ENCODE data around the gene FCHO1.
"Not testable (repeated sequence)": the region's sequence is repeated elsewhere in the genome, so short reads cannot be mapped to it uniquely, and the experiment has no call there.

The FCHO1 gene

DNA sequence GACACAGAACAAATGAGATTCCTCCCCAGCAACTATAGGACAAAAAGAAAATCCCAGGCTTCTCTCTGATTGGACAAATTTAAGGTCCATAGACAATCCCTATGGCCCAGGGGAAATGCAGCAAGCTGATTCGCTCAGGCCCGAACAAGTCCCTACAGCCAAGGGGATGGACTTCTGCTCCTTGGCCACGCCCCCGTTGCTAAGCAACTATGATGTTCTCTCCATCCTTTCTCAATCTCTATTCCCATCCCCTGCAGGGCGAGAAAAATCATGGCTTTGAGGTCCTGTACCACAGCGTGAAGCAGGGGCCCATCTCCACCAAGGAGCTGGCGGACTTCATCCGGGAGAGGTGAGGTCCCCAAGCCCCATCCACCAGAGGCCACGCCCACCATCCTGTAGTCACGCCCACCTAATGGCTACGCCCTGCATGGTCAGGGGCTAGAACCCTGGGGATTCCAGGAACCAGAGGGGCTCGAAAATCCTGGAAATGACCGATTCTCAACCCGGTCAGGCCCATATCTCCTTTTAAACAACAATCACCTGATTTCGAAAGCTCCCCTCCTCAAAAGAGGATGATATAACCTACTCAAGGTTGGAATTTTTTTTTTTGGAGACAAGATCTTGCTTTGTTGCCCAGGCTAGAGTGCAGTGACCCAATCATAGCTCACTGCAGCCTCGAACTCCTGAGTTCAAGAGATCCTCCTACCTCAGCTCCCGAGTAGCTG, 11.4 kb downstream of the FCHO1 start:
- DNase-seq (ENCODE audit: low spot score) = peak; percentile 67

DNA sequence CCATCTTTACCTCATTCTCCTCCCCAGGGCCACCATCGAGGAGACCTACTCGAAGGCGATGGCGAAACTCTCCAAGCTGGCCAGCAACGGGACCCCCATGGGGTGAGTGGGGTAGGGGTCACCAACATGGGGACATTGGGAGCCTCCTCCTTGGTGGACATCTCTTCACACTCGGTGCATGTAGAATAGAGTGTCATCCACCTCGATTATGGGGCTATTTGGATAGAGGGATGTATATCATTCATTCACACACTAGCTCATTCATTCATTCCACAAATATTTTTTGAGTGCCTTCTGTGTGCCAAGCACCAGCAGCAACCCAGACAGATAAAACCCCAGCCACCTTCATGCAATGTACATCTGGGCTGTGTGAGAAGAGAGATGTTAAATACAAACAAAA, 13.1 kb downstream of the FCHO1 start:
- no peak for DNase-seq (ENCODE audit: low spot score)

- DNase-seq (ENCODE audit: low spot score) = no peak
These were observed 13.9 kb downstream of the FCHO1 start for GRCh38 chr19:17765069-17765618.

- DNase-seq (ENCODE audit: low spot score) = peak; percentile 74
These were observed 15.4 kb downstream of the FCHO1 start for GRCh38 chr19:17766543-17767131.

DNA sequence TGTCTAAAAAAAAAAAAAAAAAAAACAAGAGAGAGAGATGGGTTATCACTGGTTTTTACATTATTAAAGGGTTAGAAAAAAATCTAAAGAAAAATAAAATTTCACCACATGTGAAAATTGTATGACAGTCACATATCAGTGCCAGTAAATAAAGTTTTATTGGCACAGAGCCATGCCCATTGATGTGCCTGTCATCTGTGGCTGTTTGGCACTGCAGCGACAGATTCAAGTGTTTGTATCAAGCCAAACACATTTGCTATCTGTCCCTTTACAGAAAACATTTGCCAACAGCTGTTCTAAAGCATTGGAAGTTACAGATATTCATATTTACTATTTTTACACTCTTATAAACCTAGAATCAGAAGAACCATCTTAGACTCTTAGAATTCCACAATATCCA, 16.3 kb downstream of the FCHO1 start:
- DNase-seq (ENCODE audit: low spot score) = no peak

GRCh38 chr19:17770613-17771012, 19.3 kb downstream of the FCHO1 start:
- DNase-seq (ENCODE audit: low spot score) = no peak

GRCh38 chr19:17772172-17772571, 20.9 kb downstream of the FCHO1 start:
- DNase-seq (ENCODE audit: low spot score) = no peak

GRCh38 chr19:17775245-17775927, 24.1 kb downstream of the FCHO1 start:
- DNase-seq (ENCODE audit: low spot score) = peak; percentile 53

DNA sequence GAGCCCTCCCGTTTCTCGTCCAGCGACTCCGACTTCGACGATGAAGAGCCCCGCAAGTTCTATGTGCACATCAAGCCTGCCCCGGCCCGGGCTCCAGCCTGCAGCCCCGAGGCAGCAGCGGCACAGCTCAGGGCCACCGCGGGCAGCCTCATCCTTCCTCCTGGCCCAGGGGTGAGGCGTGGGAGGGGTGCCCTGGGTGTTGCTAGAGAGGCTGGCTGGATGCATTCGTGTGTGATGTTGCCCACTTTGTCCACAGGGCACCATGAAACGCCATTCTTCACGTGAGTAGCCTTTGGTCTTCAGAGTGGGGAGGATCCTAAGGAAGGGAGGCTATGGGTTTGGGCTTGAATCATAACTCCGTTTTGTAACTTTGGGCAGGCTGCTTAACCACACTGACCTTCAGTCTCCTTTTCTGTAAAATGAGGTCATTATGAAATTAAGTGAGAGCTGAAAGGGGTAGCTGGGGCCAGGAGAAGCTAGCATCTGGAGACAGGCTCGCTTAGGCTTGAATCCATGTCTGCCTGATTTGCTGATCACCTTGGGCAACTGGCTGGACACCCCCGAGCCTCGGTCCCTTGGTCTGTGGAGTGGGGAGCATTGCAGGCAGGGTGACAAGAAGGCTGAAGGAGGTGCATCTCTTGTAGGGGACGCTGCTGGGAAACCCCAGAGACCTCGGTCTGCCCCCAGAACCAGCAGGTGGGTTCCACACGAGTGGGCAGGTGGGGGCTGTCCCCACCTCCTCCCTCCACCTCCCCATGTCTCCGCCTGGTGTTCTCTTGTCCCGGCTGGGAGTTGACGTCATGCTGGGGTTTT, 24.9 kb downstream of the FCHO1 start:
- no peak for DNase-seq (ENCODE audit: low spot score)

DNA sequence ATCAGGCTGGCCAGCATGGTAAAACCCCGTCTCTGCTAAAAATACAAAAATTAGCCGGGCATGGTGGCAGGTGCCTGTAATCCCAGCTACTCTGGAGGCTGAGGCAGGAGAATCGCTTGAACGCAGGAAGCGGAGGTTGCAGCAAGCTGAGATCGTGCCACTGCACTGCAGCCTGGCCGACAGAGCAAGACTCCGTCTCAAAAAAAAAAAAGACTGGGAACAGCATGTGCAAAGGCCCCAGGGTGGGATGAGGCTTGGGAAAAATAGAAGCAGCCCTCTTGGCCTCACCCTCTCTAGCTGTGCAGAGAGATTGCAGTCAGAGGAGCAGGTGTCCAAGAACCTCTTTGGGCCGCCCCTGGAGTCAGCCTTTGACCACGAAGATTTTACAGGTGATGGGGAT, 26.6 kb downstream of the FCHO1 start:
- DNase-seq (ENCODE audit: low spot score) = not testable (repeated sequence)

- peak; percentile 56 for DNase-seq (ENCODE audit: low spot score)
These were observed 27.1 kb downstream of the FCHO1 start for GRCh38 chr19:17778251-17778967.

GRCh38 chr19:17778968-17779929, 28.0 kb downstream of the FCHO1 start:
- DNase-seq (ENCODE audit: low spot score) = peak; percentile 26

DNA sequence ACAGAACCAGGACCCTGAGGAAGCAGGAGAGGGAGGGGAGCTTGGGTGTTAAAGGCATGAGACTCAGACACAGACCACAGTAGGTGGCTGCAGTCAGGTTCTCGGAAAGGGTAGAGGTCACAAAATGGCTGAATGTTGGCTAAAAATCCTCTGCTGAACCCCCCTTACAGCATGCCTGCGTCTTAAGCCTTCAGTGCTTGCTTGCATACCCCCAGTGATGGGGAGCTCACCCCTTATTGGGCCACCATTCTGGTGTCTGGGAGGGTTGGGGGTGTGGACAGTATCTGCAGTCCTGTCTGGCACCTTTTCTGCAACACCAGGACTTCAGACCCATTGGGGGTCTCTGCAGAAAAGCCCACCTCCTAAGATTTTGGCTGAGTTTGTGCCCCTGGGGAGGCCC, 29.5 kb downstream of the FCHO1 start:
- DNase-seq (ENCODE audit: low spot score) = no peak

DNA sequence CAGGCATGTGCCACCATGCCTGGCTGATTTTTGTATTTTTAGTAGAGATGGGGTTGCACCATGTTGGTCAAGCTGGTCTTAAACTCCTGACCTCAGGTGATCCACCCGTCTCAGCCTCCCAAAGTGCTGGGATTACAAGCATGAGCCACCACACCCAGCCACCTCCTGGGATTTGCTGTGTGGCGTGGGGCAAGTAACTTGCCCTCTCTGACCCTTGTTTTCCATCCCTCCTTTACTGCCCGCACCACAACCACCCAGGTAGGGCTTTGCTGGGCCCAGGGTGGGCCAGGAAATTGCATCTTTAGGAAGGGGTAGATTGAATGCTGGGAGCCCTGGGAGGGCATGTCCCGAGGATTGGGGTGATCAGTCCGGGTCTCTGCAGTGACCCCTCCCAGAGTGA, 32.4 kb downstream of the FCHO1 start:
- not testable (repeated sequence) for DNase-seq (ENCODE audit: low spot score)

- DNase-seq (ENCODE audit: low spot score) = peak; percentile 86
These were observed 33.1 kb downstream of the FCHO1 start for GRCh38 chr19:17784201-17785008.

DNA sequence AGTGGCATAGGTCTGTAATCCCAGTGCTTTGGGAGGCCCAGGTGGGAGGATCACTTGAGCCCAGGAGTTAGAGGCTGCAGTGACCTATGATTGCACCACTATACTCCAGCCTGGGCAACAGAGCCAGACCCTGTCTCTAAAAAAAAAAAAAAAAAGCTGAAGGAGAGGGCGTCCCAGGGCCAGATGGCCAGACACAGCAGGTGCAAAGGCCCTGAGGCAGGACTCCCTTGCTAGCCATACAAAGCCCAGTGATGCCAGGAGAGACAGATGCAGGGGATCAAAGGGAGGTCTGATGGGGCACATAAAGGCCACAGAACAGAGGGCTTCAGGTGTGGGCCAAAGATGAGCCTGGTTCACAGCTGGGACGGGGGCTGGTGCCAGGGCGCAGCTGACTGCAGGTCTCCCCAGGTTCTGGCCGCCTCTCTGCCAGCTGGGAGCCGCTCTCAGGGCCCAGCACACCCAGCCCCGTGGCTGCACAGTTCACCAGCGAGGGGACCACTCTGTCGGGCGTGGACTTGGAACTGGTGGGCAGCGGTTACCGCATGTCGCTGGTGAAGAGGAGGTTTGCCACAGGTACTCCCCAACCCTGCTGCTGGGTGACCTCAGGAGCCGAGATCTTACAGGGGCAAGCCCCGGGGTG, 36.1 kb downstream of the FCHO1 start:
- DNase-seq (ENCODE audit: low spot score) = no peak

DNA sequence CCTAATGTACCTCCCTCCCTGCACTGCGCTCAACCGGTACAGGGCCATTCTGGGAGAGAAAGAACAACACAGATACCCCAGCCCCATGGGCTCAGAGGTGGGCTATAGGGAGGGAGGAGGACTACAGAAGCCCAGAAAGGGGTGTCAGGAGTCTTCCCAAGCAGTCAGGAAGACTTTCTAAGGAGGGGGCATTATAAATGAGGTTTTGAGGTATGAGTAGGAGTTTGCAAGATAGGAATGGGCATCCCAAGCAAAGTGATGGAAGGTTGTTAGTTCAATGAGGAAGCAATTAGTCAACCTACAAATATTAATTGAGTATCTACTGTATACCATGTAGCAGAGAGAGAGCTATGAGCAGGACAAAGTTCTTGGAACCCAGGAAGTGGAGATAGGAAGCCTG, 37.4 kb downstream of the FCHO1 start:
- DNase-seq (ENCODE audit: low spot score) = no peak

DNA sequence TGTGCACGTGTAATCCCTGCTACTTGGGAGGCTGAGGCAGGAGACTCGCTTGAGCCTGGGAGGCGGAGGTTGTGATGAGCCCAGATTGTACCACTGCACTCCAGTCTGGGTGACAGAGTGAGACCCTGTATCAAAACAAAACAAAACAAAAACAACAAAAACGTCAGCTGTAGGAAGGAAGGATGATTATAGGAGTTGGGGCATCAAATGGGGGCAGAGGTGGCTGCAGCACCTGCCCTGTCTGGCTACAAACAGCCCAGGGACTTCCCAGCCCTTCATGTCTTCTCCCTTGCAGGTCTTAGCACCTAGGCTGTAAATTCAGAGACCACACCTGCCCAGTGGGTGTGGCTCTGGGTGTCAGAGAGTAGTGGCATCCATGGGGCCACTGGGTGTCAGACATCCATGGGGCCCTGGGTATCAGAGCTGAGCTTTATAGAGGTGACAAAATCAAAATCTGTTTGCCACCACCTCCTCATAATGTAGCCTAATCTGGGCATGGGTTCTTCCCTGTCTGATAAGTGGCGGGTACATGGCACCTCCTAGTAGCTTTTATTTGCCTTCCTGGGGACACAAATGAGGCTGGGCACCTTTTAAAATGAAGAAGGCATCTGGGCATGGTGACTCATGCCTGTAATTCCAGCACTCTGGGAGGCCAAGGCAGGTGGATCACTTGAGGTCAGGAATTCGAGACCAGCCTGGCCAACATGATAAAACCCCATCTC, 38.9 kb downstream of the FCHO1 start:
- no peak for DNase-seq (ENCODE audit: low spot score)

All from hepatic stellate cell (primary cell).